GM20000 (cell line): ENCODE data around the gene EMILIN2.

ENCODE experiments used
- DNase-seq: peaks from one replicate; pipeline ENCODE4 v3.0.0; 2012; ENCODE audit warnings: low spot score
- TF ChIP-seq, protein P1 (sequence below): IDR thresholded peaks from 2 replicates; pipeline ENCODE4 v1.5.1; 2012; ENCODE audit warnings: mild to moderate bottlenecking, control low read depth; ENCODE audit errors: extremely low read depth, missing control alignments

Gene EMILIN2

DNA sequence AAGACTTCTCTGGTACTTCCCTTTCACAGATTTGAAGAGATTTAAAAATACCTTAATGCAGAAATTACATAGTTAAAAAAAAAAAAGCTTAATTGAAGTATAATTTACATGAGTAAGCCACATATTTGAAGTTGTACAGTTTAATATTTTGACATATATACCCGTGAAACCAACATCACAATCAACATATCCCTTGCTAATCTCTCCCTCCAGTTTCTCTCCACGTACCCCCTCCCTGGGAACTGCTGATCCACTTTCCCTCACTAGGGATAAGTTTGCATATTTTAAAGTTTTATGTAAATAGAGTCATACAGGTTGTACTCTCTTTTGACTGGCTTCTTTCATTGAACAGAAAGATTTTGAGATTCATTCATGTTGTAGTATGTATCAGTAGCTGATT lies 22.4 kb downstream of the EMILIN2 start:
- TF ChIP-seq, protein P1, sequence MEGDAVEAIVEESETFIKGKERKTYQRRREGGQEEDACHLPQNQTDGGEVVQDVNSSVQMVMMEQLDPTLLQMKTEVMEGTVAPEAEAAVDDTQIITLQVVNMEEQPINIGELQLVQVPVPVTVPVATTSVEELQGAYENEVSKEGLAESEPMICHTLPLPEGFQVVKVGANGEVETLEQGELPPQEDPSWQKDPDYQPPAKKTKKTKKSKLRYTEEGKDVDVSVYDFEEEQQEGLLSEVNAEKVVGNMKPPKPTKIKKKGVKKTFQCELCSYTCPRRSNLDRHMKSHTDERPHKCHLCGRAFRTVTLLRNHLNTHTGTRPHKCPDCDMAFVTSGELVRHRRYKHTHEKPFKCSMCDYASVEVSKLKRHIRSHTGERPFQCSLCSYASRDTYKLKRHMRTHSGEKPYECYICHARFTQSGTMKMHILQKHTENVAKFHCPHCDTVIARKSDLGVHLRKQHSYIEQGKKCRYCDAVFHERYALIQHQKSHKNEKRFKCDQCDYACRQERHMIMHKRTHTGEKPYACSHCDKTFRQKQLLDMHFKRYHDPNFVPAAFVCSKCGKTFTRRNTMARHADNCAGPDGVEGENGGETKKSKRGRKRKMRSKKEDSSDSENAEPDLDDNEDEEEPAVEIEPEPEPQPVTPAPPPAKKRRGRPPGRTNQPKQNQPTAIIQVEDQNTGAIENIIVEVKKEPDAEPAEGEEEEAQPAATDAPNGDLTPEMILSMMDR, result no peak
- no peak for DNase-seq

DNA sequence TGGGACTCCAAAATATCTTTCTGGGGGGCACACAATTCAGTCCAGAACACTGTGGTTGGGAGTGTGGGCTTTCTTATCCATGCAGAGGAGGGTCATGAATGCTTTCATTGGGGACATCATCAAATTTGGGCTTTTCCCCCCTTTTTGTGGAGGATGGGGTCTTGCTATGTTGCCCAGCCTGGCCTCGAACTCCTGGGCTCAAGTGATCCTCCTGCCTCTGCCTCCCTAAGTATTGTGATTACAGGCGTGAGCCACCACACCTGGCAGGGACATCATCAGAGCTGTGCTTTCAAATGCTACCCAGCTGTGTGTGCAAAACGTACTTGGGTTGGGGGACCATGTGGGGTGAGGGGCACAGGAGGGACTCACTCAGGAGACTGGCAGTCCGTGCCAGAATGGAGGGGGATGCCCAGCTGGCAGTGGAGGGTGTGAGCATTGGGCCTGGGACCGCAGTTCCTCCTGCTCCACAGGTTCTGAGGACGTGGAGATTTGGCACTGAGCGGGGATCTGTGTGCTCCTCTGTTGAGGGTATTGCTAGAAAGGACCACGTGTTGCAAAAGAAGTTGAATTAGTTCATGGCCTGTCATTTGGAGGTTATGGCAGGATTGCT lies 24.4 kb downstream of the EMILIN2 start:
- TF ChIP-seq, protein P1, result no peak
- no peak for DNase-seq

DNA sequence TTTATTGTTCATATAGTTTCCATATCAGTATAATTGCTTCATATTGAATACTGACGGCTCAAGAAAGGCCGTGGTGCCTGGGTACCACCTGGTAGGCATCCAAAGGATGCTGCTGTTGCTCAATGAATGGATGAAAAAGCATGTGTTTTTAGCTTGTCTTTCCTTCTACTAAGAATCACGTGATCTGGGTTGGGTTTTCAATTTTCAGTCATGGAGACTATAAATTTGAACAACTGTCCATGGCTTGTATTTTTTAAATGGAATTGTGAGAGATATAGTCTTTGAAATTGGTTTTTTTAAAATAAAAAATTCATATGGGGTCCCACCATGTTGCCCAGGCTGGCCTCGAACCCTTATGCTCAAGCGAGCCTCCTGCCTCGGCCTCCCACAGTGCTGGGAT lies 25.3 kb downstream of the EMILIN2 start:
- TF ChIP-seq, protein P1, result no peak
- no peak for DNase-seq

DNA sequence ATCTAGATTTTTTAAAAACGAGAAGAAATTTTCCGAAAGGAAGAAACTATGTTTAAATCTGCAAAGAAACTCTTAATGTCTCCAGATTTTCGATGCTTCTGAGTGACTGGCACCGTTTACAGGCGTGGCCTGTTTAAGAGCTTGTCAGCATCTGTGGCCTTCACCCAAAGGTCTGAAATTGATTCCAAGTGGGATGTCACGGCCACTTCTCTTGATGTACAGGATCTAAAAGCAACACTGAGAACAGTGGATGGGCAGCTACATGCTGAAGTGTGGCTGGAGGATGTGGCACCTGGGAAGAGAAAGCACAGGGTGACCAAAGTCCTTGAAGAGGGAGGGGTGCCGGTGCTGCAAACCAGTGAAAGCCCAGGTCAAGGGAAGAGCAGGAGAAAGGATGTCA lies 28.0 kb downstream of the EMILIN2 start:
- TF ChIP-seq, protein P1, result no peak
- DNase-seq, result no peak

DNA sequence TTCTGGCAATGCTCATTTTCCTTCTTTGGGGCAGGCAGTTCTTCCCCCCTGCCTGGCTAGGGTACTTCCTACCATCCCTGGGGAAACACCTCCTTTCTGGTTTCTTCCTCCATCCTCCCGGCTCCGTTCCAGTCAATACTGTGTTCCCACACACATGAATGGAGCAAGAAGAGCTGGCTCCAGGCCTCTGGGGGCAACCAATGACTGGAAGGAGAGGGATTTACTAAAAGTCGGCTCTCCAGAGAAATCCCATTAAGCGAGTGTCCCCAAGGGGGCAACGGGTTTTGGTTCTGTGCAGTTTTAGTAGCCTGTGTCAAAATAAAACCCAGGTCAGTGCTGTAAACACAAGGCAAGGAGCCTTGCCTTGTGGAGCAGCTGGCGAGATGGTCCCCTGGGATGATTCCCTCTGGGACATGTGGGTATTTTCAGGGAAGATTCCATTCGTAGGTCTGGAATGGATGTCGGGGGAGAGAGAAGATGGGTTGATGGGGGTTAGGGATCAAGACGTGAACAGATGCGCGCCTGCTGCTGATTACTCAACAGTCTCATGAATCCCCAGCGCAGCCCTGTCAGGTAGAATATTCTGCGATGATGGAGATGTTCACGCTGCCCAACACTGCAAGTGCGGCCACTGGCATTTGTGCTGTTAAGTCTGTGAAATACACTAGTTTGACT lies 32.0 kb downstream of the EMILIN2 start:
- TF ChIP-seq, protein P1, result no peak
- no peak for DNase-seq

DNA sequence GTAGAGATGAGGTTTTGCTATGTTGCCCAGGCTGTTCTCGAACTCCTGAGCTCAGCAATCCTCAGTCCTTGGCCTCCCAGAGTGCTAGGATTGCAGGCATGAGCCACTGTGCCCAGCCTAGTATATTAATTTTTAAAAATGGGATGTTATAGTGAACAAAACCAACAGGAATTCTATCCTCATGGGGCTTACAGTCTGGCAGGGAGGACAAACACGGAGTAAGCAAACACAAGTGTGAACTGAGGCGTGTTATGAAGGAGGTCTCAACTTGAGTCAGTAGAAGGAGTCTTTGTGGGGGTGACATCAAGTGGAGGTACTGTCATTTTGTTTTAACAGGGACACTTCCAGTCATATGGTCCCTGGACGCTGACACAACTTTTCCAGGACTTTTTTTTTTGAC lies 33.1 kb downstream of the EMILIN2 start:
- no peak for DNase-seq
- TF ChIP-seq, protein P1, result no peak

DNA sequence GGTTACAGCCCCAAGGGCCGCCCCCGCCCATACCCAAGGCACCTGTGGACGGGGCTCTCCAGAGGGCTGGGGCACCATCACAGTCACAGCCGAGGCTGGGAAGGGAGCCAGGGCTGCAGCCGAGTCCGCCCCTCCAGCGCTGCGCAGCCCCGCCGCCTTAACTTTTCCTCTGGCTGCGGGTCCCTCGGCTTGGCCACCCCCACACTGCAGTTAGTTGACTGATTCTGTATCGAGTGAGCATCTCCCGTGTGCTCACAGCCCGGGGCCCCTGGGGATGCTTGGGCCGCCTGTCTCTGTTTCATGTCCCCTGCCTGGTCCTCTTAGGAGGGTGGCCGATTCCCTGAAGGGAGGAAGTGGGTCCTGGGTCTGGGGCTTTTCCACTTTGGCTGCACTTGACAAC lies 33.7 kb downstream of the EMILIN2 start:
- TF ChIP-seq, protein P1, result no peak
- DNase-seq, result no peak
